SU-DHL-6 (cell line): ENCODE data around the gene PCDHB6.
"Not testable (repeated sequence)": the region's sequence is repeated elsewhere in the genome, so short reads cannot be mapped to it uniquely, and the experiment has no call there.

ENCODE experiments used
- H2AFZ ChIP-seq: fragments of 200-600 bp; sonication (generic); 2 replicates; pipeline ENCODE4 v1.6.1; 2014; ENCODE audit warnings: low read depth, mild to moderate bottlenecking, moderate library complexity, mixed read lengths, antibody characterized with exemption, low read length; ENCODE audit not compliant: severe bottlenecking
- H3F3A ChIP-seq: fragments of 200-600 bp; shearing (Covaris generic); 2 replicates; pipeline ENCODE4 v1.6.0; 2016; ENCODE audit warnings: antibody characterized with exemption, mild to moderate bottlenecking; ENCODE audit not compliant: insufficient read depth
- H3K27ac ChIP-seq: fragments of 200-600 bp; sonication (generic); 2 replicates; pipeline ENCODE4 v1.5.1; 2016; ENCODE audit warnings: low read depth, mild to moderate bottlenecking, low read length, moderate library complexity, mixed read lengths
- H3K27me3 ChIP-seq: fragments of 200-600 bp; sonication (generic), shearing (Covaris generic); 2 replicates; pipeline ENCODE4 v1.6.0; 2014; ENCODE audit warnings: mild to moderate bottlenecking, low read length
- H3K36me3 ChIP-seq: fragments of 200-600 bp; sonication (generic); 2 replicates; pipeline ENCODE4 v1.6.1; 2014; ENCODE audit warnings: mild to moderate bottlenecking, low read length, mixed read lengths
- H3K4me2 ChIP-seq: fragments of 300-600, 200-600 bp; shearing (Covaris generic), sonication (generic); 2 replicates; pipeline ENCODE4 v1.6.0; 2014; ENCODE audit warnings: low read length, low read depth, mild to moderate bottlenecking; ENCODE audit not compliant: poor library complexity, severe bottlenecking
- H3K4me3 ChIP-seq: fragments of 200-600 bp; sonication (generic); 2 replicates; pipeline ENCODE4 v1.5.1; 2014; ENCODE audit warnings: antibody characterized with exemption, low read length, mild to moderate bottlenecking, mixed read lengths; ENCODE audit not compliant: insufficient read depth, poor library complexity, severe bottlenecking
- H3K79me2 ChIP-seq: fragments of 200-600 bp; sonication (generic); 2 replicates; pipeline ENCODE4 v1.6.1; 2014; ENCODE audit warnings: mild to moderate bottlenecking, low read length, moderate library complexity; ENCODE audit not compliant: insufficient read depth
- H3K9ac ChIP-seq: fragments of 200-600 bp; sonication (generic); 2 replicates; pipeline ENCODE4 v1.7.0; 2014; ENCODE audit warnings: mild to moderate bottlenecking, low read length
- H3K9me2 ChIP-seq: fragments of 200-600 bp; sonication (generic); replicated peaks from 2 replicates; pipeline ENCODE4 v1.6.1; 2014; ENCODE audit warnings: low read length; ENCODE audit not compliant: insufficient read depth
- H3K9me3 ChIP-seq: fragments of 200-600 bp; sonication (generic); 2 replicates; pipeline ENCODE4 v1.6.1; 2014; ENCODE audit warnings: low read length, mixed read lengths; ENCODE audit not compliant: insufficient read depth
- H4K20me1 ChIP-seq: fragments of 200-600 bp; sonication (generic); 2 replicates; pipeline ENCODE4 v1.6.1; 2014; ENCODE audit warnings: low read depth, mild to moderate bottlenecking, antibody characterized with exemption, low read length, moderate library complexity, mixed read lengths
- EZH2phosphoT487 ChIP-seq: fragments of 200-600 bp; sonication (generic), shearing (Covaris generic); conservative IDR thresholded peaks from 2 replicates; pipeline ENCODE4 v1.6.1; 2018; ENCODE audit warnings: mild to moderate bottlenecking, antibody characterized with exemption, low read length, moderate library complexity, mixed read lengths
- TF ChIP-seq, protein P1 (sequence below): fragments of 200-600 bp; sonication (generic); IDR thresholded peaks from one replicate; pipeline ENCODE4 v1.5.1; 2017; ENCODE audit warnings: antibody characterized with exemption, mild to moderate bottlenecking, low read length, moderate library complexity; ENCODE audit not compliant: insufficient read depth, poor library complexity, severe bottlenecking

The PCDHB6 gene

DNA sequence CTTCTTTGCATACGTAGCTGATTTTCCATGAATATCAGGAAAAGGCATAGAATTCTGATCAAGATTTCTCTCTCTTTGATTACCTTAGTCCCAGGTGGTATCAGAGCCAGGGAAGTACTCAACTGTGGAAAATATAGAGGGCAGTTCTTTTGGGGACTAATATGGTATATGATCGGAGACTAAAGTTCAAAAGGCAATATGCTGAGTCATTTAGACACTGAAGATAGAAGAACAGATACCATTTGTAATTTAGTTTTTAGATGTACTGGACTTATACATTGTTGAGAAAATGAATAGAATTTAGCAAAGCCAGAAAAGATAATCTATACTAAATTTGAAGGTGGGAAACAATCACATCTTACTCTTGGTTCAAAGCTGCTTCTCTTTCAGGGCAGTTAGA lies 44.5 kb upstream of the PCDHB6 start:
- Histone ChIP-seq H3F3A (no peaks in the 10 kb centered on the region), H3K27ac (no peak overlapping the region), H3K4me3 (no peak overlapping the region), H3K9me2 (no peaks in the 10 kb centered on the region), H3K4me2 (no peak overlapping the region), H3K9ac (no peak overlapping the region), H3K79me2 (no peaks in the 10 kb centered on the region), H3K9me3 (no peaks in the 10 kb centered on the region), H3K27me3 (no peaks in the 10 kb centered on the region), H4K20me1 (no peaks in the 10 kb centered on the region), H2AFZ (no peak overlapping the region), H3K36me3 (no peaks in the 10 kb centered on the region)
- no peak for TF ChIP-seq EZH2phosphoT487
- TF ChIP-seq, protein P1, sequence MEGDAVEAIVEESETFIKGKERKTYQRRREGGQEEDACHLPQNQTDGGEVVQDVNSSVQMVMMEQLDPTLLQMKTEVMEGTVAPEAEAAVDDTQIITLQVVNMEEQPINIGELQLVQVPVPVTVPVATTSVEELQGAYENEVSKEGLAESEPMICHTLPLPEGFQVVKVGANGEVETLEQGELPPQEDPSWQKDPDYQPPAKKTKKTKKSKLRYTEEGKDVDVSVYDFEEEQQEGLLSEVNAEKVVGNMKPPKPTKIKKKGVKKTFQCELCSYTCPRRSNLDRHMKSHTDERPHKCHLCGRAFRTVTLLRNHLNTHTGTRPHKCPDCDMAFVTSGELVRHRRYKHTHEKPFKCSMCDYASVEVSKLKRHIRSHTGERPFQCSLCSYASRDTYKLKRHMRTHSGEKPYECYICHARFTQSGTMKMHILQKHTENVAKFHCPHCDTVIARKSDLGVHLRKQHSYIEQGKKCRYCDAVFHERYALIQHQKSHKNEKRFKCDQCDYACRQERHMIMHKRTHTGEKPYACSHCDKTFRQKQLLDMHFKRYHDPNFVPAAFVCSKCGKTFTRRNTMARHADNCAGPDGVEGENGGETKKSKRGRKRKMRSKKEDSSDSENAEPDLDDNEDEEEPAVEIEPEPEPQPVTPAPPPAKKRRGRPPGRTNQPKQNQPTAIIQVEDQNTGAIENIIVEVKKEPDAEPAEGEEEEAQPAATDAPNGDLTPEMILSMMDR, result no peak

DNA sequence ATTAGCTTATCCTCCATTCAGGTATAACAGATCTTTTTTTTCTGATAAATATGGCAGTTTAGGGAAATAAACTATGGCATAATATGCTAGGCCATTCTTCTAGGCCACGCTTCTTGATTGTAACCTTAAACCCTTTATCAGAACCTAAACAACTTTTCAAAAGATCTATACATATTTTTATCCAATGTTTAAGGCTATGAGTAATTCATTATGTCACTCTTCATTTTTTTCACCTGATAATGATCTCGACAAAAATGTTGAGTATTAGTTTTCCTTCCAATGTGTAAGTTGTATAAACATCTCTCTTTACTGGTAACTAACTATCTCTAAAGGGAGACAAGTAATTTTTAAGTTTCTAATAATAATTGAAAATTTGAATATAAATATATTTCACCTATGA lies 30.6 kb upstream of the PCDHB6 start:
- Histone ChIP-seq H3K27me3 (no peaks in the 10 kb centered on the region), H3F3A (no peaks in the 10 kb centered on the region), H3K4me3 (no peak overlapping the region), H3K79me2 (no peaks in the 10 kb centered on the region), H3K27ac (no peak overlapping the region), H2AFZ (no peak overlapping the region), H3K9me2 (no peaks in the 10 kb centered on the region), H3K9ac (no peak overlapping the region), H3K36me3 (no peaks in the 10 kb centered on the region), H3K9me3 (0 out of 2 replicates have a peak, but pooled peaks cover 5% of the 10 kb centered on the region), H4K20me1 (no peaks in the 10 kb centered on the region), H3K4me2 (no peak overlapping the region)
- TF ChIP-seq, protein P1, result no peak
- no peak for TF ChIP-seq EZH2phosphoT487

DNA sequence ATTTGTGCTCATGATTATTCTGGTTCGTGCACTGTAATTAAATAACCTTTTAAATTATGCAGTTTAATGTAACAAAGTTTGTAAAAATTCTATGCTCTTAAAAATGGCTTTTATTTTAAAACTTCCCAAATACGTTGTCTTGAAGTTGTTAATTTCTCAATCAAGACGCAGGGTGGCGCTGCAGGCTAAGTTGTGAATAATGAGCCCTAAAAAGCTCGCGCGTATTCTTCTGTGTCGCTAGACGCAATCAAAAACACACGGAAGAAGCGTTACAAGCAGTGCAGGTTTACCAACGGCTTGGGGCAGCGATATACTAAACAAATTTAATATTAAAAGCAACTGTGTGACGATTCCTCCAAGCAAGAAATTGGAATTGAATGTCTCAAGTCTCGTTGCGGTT lies 28.3 kb upstream of the PCDHB6 start, which contains the start of gene PCDHB4:
PCDHB4 (plus strand) TSS at position 256 of the 400 bp plus-strand sequence. CDS start 181 bp downstream, outside the sequence.
- H3K4me3 ChIP-seq, result no peak within 1 kb of the TSS
- no peaks in the 10 kb centered on the region for H3K27me3 ChIP-seq
- H2AFZ ChIP-seq, result no peak within 1 kb of the TSS
- H3K4me2 ChIP-seq, result no peak within 1 kb of the TSS
- no peak within 1 kb of the TSS for H3K27ac ChIP-seq
- H3K9me3 ChIP-seq, result 0 out of 2 replicates have a peak, but pooled peaks cover 4% of the 10 kb centered on the region
- H3K79me2 ChIP-seq, result no peaks in the 10 kb centered on the region
- TF ChIP-seq, protein P1, result no peak
- TF ChIP-seq EZH2phosphoT487, result no peak
- H3F3A ChIP-seq, result no peaks in the 10 kb centered on the region
- no peaks in the 10 kb centered on the region for H4K20me1 ChIP-seq
- no peaks in the 10 kb centered on the region for H3K36me3 ChIP-seq
- no peak within 1 kb of the TSS for H3K9ac ChIP-seq
- H3K9me2 ChIP-seq, result no peaks in the 10 kb centered on the region

DNA sequence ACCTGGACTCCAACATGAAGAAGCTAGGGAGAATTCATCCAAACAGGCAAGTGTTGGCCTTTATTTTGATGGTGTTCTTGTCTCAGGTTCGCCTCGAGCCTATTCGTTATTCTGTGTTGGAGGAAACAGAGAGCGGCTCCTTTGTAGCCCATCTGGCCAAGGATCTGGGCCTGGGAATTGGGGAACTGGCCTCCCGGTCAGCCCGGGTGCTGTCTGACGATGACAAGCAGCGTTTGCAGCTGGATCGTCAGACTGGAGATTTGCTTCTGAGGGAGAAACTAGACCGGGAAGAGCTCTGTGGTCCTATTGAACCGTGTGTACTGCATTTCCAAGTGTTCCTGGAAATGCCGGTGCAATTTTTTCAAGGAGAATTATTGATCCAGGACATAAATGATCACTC lies 27.9 kb upstream of the PCDHB6 start:
- Histone ChIP-seq H3K27me3 (no peaks in the 10 kb centered on the region), H3K9ac (no peak overlapping the region), H3K9me3 (0 out of 2 replicates have a peak, but pooled peaks cover under 1% of the 10 kb centered on the region), H3K27ac (no peak overlapping the region), H3K9me2 (no peaks in the 10 kb centered on the region), H4K20me1 (no peaks in the 10 kb centered on the region), H3K79me2 (no peaks in the 10 kb centered on the region), H3F3A (no peaks in the 10 kb centered on the region), H3K4me2 (no peak overlapping the region), H3K36me3 (no peaks in the 10 kb centered on the region), H2AFZ (no peak overlapping the region), H3K4me3 (no peak overlapping the region)
- TF ChIP-seq, protein P1, result no peak
- no peak for TF ChIP-seq EZH2phosphoT487

DNA sequence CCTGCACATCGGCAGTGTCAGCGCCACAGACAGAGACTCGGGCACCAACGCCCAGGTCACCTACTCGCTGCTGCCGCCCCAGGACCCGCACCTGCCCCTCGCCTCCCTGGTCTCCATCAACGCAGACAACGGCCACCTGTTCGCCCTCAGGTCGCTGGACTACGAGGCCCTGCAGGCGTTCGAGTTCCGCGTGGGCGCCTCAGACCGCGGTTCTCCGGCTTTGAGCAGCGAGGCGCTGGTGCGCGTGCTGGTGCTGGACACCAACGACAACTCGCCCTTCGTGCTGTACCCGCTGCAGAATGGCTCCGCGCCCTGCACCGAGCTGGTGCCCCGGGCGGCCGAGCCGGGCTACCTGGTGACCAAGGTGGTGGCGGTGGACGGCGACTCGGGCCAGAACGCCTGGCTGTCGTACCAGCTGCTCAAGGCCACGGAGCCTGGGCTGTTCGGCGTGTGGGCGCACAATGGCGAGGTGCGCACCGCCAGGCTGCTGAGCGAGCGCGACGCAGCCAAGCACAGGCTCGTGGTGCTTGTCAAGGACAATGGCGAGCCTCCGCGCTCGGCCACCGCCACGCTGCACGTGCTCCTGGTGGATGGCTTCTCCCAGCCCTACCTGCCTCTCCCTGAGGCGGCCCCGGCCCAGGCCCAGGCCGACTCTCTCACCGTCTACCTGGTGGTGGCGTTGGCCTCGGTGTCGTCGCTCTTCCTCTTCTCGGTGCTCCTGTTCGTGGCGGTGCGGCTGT lies 26.3 kb upstream of the PCDHB6 start:
- H3K27ac ChIP-seq, H3K27me3 ChIP-seq, H4K20me1 ChIP-seq, H3K4me2 ChIP-seq, H3K79me2 ChIP-seq, H3K9me2 ChIP-seq, H3F3A ChIP-seq, H3K36me3 ChIP-seq, H3K9me3 ChIP-seq, H2AFZ ChIP-seq, H3K9ac ChIP-seq, H3K4me3 ChIP-seq: not testable (repeated sequence)
